Fibroblast of lung (primary cell): Measurements from ENCODE around the gene FSTL4. TPM values are rescaled to one million over a fixed set of nuclear protein-coding genes. Genes with fewer than 3 reads are reported as not detected.

Source experiments
- DNase-seq, 2 donors: peaks; one replicate each; pipeline versions ENCODE4 v3.0.0 to v3.0.0-alpha.2; 2010; ENCODE audit warnings: low read depth in 2 of 2
- H2AFZ ChIP-seq: 2 replicates; pipeline ENCODE4 v1.5.1; 2012; ENCODE audit warnings: low read length, control low read depth, inconsistent platforms
- H3K27ac ChIP-seq: 2 replicates; pipeline ENCODE4 v1.5.1; 2011; ENCODE audit warnings: low read length, control low read depth; ENCODE audit not compliant: insufficient read depth
- H3K27me3 ChIP-seq: 2 replicates; pipeline ENCODE4 v1.5.1; 2011; ENCODE audit warnings: mild to moderate bottlenecking, low read length; ENCODE audit not compliant: control insufficient read depth, insufficient read depth
- H3K36me3 ChIP-seq: 2 replicates; pipeline ENCODE4 v1.5.1; 2011; ENCODE audit warnings: low read length; ENCODE audit not compliant: control insufficient read depth, insufficient read depth
- H3K4me1 ChIP-seq: 2 replicates; pipeline ENCODE4 v1.5.1; 2011; ENCODE audit warnings: low read length; ENCODE audit not compliant: control insufficient read depth, insufficient read depth; ENCODE audit errors: extremely low read depth
- H3K4me2 ChIP-seq: 2 replicates; pipeline ENCODE4 v1.5.1; 2011; ENCODE audit warnings: low read length, control low read depth; ENCODE audit not compliant: insufficient read depth; ENCODE audit errors: extremely low read depth
- H3K4me3 ChIP-seq, 4 experiments: fragments of 200-600 bp in 1 of 4; sonication (generic) in 1 of 4; replicated peaks in 1 of 4; 2 replicates each; pipeline ENCODE4 v1.5.1; 2011 to 2016; ENCODE audit warnings: low read length in 4 of 4, low read depth in 3 of 4, mild to moderate bottlenecking in 3 of 4, control low read depth in 2 of 4, inconsistent platforms in 1 of 4, mixed read lengths in 1 of 4; ENCODE audit not compliant: insufficient read depth in 1 of 4; ENCODE audit errors: control extremely low read depth in 1 of 4
- H3K79me2 ChIP-seq: 2 replicates; pipeline ENCODE4 v1.5.1; 2012; ENCODE audit warnings: mild to moderate bottlenecking, low read length, inconsistent platforms; ENCODE audit not compliant: control insufficient read depth, insufficient read depth
- H3K9ac ChIP-seq: 2 replicates; pipeline ENCODE4 v1.5.1; 2011; ENCODE audit warnings: mild to moderate bottlenecking, low read length, control low read depth; ENCODE audit not compliant: insufficient read depth
- H3K9me3 ChIP-seq: 2 replicates; pipeline ENCODE4 v1.5.1; 2012; ENCODE audit warnings: low read depth, low read length; ENCODE audit not compliant: control insufficient read depth, insufficient read depth
- H4K20me1 ChIP-seq: 2 replicates; pipeline ENCODE4 v1.5.1; 2011; ENCODE audit warnings: low read length; ENCODE audit not compliant: control insufficient read depth, insufficient read depth; ENCODE audit errors: extremely low read depth
- CTCF ChIP-seq, 2 donors: IDR thresholded peaks in 1 of 2; conservative IDR thresholded peaks in 1 of 2; 1 replicate in 1 of 2; 2 replicates in 1 of 2; pipeline ENCODE4 v1.5.1; 2011 to 2012; ENCODE audit warnings: low read length in 2 of 2, control low read depth in 1 of 2, inconsistent platforms in 1 of 2, low read depth in 1 of 2, mild to moderate bottlenecking in 1 of 2
- EZH2 ChIP-seq: IDR thresholded peaks from 2 replicates; pipeline ENCODE4 v1.5.1; 2012; ENCODE audit warnings: low read length, control low read depth, mild to moderate bottlenecking; ENCODE audit errors: missing control alignments
- polyA plus RNA-seq, 2 donors: library from polyadenylated mRNA; depleted of rRNA in 1 of 2; stranded (reverse) in 1 of 2; unstranded in 1 of 2; fragments of >200 nt; gene quantifications; 2 replicates each; pipeline ENCODE4 v1.2.1, GENCODE V29; 2011 to 2012; ENCODE audit warnings: missing spikeins in 1 of 2
- total RNA-seq: library from RNA; depleted of rRNA; stranded (reverse); fragments of >200 nt; gene quantifications from 2 replicates; pipeline ENCODE4 v1.2.1, GENCODE V29; 2014

The FSTL4 gene
- total and polyA plus RNA-seq, 2 donors (not counting 1 experiment from before 2014, with no cell fraction given) = 0.17 to 0.33 TPM

DNA sequence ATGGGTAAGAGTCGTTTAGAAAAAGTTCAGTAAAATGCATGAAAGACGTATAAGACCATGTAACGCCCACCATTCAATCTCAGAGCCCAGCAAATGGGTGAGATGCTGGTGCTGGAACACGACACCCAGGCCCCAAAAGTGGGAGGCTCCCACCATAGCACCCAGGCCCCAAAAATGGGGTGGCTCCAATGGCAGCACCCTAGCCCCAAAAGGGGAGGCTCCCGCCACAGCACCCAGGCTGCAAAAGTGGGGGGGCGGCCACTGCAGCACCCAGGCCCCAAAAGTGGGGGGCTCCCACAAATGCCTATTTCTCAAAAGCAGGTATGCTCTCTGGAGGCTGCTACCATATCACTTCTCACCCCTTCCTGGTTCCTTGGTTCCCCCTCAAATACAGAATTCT, 12.7 kb downstream of the FSTL4 start:
- no peak overlapping the region for H3K4me2 ChIP-seq
- H3K9me3 ChIP-seq = no peaks in the 10 kb centered on the region
- H3K4me3 ChIP-seq = no peak overlapping the region
- no peak overlapping the region for H2AFZ ChIP-seq
- no peak overlapping the region for H3K9ac ChIP-seq
- H3K36me3 ChIP-seq = no peaks in the 10 kb centered on the region
- no peaks in the 10 kb centered on the region for H4K20me1 ChIP-seq
- no peaks in the 10 kb centered on the region for H3K79me2 ChIP-seq
- DNase-seq = no peak
- TF ChIP-seq EZH2 (no peak), CTCF (conservative IDR thresholded peaks at IDR 0.05 in 1 of 2, IDR thresholded peaks at IDR 0.05 in 1 of 2; ENCODE audit: low read depth in 1 of 2, low read length in 2 of 2) (no peak)
- H3K27me3 ChIP-seq = no peaks in the 10 kb centered on the region
- H3K4me1 ChIP-seq = no peaks in the 10 kb centered on the region
- H3K27ac ChIP-seq = no peak overlapping the region

DNA sequence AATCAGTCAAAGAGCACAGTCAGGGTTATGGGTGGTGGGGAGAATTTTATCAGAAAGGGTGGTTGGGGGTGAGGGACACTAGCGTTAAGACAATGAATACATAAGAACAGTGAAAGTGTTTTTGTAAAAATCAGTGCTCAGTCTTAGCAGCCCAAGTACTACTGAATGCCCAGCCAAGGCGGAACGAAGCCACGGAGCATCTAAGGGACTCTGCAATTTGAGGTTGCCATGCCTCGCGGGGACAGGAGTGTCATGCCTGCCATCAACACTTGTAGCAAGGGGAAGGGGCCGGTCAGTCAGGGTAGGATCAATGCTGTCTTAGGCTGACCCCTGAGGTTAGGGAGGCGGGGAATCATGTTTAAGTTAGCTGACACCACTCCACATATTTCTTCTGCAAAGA, 13.3 kb downstream of the FSTL4 start:
- H3K4me2 ChIP-seq = no peak overlapping the region
- no peaks in the 10 kb centered on the region for H3K36me3 ChIP-seq
- no peak overlapping the region for H3K27ac ChIP-seq
- no peak overlapping the region for H3K4me3 ChIP-seq
- H2AFZ ChIP-seq = no peak overlapping the region
- no peaks in the 10 kb centered on the region for H3K27me3 ChIP-seq
- DNase-seq = no peak
- H3K9me3 ChIP-seq = no peaks in the 10 kb centered on the region
- H4K20me1 ChIP-seq = no peaks in the 10 kb centered on the region
- no peak for TF ChIP-seq CTCF (conservative IDR thresholded peaks at IDR 0.05 in 1 of 2, IDR thresholded peaks at IDR 0.05 in 1 of 2; ENCODE audit: low read depth in 1 of 2, low read length in 2 of 2)
- no peak for TF ChIP-seq EZH2
- H3K79me2 ChIP-seq = no peaks in the 10 kb centered on the region
- no peak overlapping the region for H3K9ac ChIP-seq
- no peaks in the 10 kb centered on the region for H3K4me1 ChIP-seq

GRCh38 chr5:133596049-133596448, 16.3 kb downstream of the FSTL4 start:
- DNase-seq = no peak
- Histone ChIP-seq H3K4me2 (no peak overlapping the region), H3K4me3 (no peak overlapping the region), H3K27ac (no peak overlapping the region), H3K79me2 (no peaks in the 10 kb centered on the region), H2AFZ (no peak overlapping the region), H3K9ac (no peak overlapping the region), H3K27me3 (no peaks in the 10 kb centered on the region), H3K4me1 (no peaks in the 10 kb centered on the region), H3K36me3 (no peaks in the 10 kb centered on the region), H4K20me1 (no peaks in the 10 kb centered on the region), H3K9me3 (no peaks in the 10 kb centered on the region)
- TF ChIP-seq EZH2 = no peak
- no peak for TF ChIP-seq CTCF (conservative IDR thresholded peaks at IDR 0.05 in 1 of 2, IDR thresholded peaks at IDR 0.05 in 1 of 2; ENCODE audit: low read depth in 1 of 2, low read length in 2 of 2)
